PC-3 (cell line): ENCODE results near the gene NUPR1. TPM values are rescaled to one million over a fixed set of nuclear protein-coding genes. Genes with fewer than 3 reads are reported as not detected.
"Not testable (repeated sequence)": the region's sequence is repeated elsewhere in the genome, so short reads cannot be mapped to it uniquely, and the experiment has no call there.

Experiments used
- ATAC-seq: fragments of 200-7000 bp; cut with Tn5 transposase; 2 replicates; pipeline ENCODE4 v1.9.1; 2020; ENCODE audit warnings: mild to moderate bottlenecking, moderate library complexity
- BruUV-seq: library from RNA; stranded (reverse); fragments of 400-500 nt; replicated peaks from 2 replicates; lab custom pipeline; 2021; lab: Mats Ljungman, UMichigan
- CTCF ChIA-PET: fragments of 300-600 bp; sonication (Branson Sonifier 250); formaldehyde crosslinking; loops from one replicate; lab custom pipeline; 2022; ENCODE audit warnings: antibody characterized with exemption; lab: Charles Lee
- POLR2A ChIA-PET: fragments of 300-600 bp; sonication (Branson Sonifier 250); formaldehyde crosslinking; loops from one replicate; lab custom pipeline; 2022; ENCODE audit warnings: antibody characterized with exemption; ENCODE audit not compliant: unreplicated experiment; lab: Charles Lee
- DNase-seq: peaks from one replicate; pipeline ENCODE4 v3.0.0-alpha.2; 2015
- H2AFZ ChIP-seq: fragments of 300-600 bp; sonication (generic); 2 replicates; pipeline ENCODE4 v1.6.0; 2016; ENCODE audit warnings: antibody characterized with exemption, low read length
- H3F3A ChIP-seq: fragments of 300-600 bp; sonication (generic); one replicate; pipeline ENCODE4 v1.6.0; 2017; ENCODE audit warnings: antibody characterized with exemption, low read length, control low read depth, mild to moderate bottlenecking; ENCODE audit not compliant: unreplicated experiment
- H3K27ac ChIP-seq: fragments of 300-600 bp; sonication (generic); 2 replicates; pipeline ENCODE4 v1.5.1; 2016; ENCODE audit warnings: mild to moderate bottlenecking, low read length
- H3K27me3 ChIP-seq: fragments of 300-600 bp; sonication (generic); 2 replicates; pipeline ENCODE4 v1.6.1; 2016; ENCODE audit warnings: low read length, mixed read lengths
- H3K36me3 ChIP-seq: fragments of 300-600 bp; sonication (generic); 2 replicates; pipeline ENCODE4 v1.6.1; 2016; ENCODE audit warnings: low read depth, mixed run types, low read length, mixed read lengths
- H3K4me1 ChIP-seq: fragments of 300-600 bp; sonication (generic); 2 replicates; pipeline ENCODE4 v1.5.1; 2016; ENCODE audit warnings: low read length; ENCODE audit not compliant: insufficient read depth
- H3K4me2 ChIP-seq: fragments of 300-600 bp; sonication (generic); 2 replicates; pipeline ENCODE4 v1.6.0; 2016; ENCODE audit warnings: low read length
- H3K4me3 ChIP-seq: fragments of 300-600 bp; sonication (generic); 2 replicates; pipeline ENCODE4 v1.5.1; 2016; ENCODE audit warnings: mild to moderate bottlenecking, low read length, mixed read lengths
- H3K79me2 ChIP-seq: fragments of 300-600 bp; sonication (generic); 2 replicates; pipeline ENCODE4 v1.6.1; 2017; ENCODE audit warnings: low read length, mixed read lengths
- H3K9ac ChIP-seq: fragments of 300-600 bp; sonication (generic); 2 replicates; pipeline ENCODE4 v1.6.0; 2016; ENCODE audit warnings: mild to moderate bottlenecking, low read length
- H3K9me2 ChIP-seq: fragments of 300-600 bp; sonication (generic); replicated peaks from 2 replicates; pipeline ENCODE4 v1.6.1; 2016; ENCODE audit warnings: mixed run types, low read length, mixed read lengths
- H3K9me3 ChIP-seq: fragments of 300-600 bp; sonication (generic); 2 replicates; pipeline ENCODE4 v1.6.1; 2016; ENCODE audit warnings: low read length, mixed read lengths
- H4K20me1 ChIP-seq: fragments of 300-600 bp; sonication (generic); 2 replicates; pipeline ENCODE4 v1.6.1; 2016; ENCODE audit warnings: low read length, mixed read lengths
- CTCF ChIP-seq: fragments of 300-600 bp; sonication (generic); conservative IDR thresholded peaks from 2 replicates; pipeline ENCODE4 v1.5.1; 2017; ENCODE audit warnings: antibody characterized with exemption, low read depth, mild to moderate bottlenecking, low read length
- EZH2 ChIP-seq: fragments of 300-600 bp; sonication (generic); IDR thresholded peaks from one replicate; pipeline ENCODE4 v1.6.1; 2017; ENCODE audit warnings: antibody characterized with exemption, mild to moderate bottlenecking, low read length; ENCODE audit not compliant: unreplicated experiment
- EZH2phosphoT487 ChIP-seq: fragments of 300-600 bp; sonication (generic); IDR thresholded peaks from 2 replicates; pipeline ENCODE4 v1.6.1; 2018; ENCODE audit warnings: mild to moderate bottlenecking, antibody characterized with exemption, low read length, borderline replicate concordance
- intact Hi-C: fragments of 100-400 bp; cut with micrococcal nuclease; formaldehyde crosslinking; loops from 2 replicates; pipeline ENCODE4 v1.9.0; 2023
- total RNA-seq: library from RNA; depleted of rRNA; stranded (reverse); fragments of >200 nt; gene quantifications from 2 replicates; pipeline ENCODE4 v1.2.3, GENCODE V29; 2014

Gene NUPR1
- total RNA-seq, 1 experiment from 2014 or later, result 16.5 TPM

GRCh38 chr16:28548306-28548802 lies 9.6 kb upstream of the NUPR1 start:
- no peak overlapping the region for H2AFZ ChIP-seq
- no TSS peak for BruUV-seq
- H3K79me2 ChIP-seq, result no peaks in the 10 kb centered on the region
- H3K27me3 ChIP-seq, result no peaks in the 10 kb centered on the region
- H3K4me1 ChIP-seq, result no peaks in the 10 kb centered on the region
- no peak for DNase-seq
- POLR2A ChIA-PET, result no interaction called here
- intact Hi-C loops, result loop anchor here (2.0 kb wide), 1 partner anchor 56 kb away; the partner anchor contains the start of gene CLN3
- ATAC-seq, result no peak
- H4K20me1 ChIP-seq, result no peaks in the 10 kb centered on the region
- H3K9me3 ChIP-seq, result no peaks in the 10 kb centered on the region
- no peaks in the 10 kb centered on the region for H3F3A ChIP-seq
- no peak overlapping the region for H3K9ac ChIP-seq
- H3K27ac ChIP-seq, result no peak overlapping the region
- no peaks in the 10 kb centered on the region for H3K36me3 ChIP-seq
- H3K4me2 ChIP-seq, result no peak overlapping the region
- H3K4me3 ChIP-seq, result no peak overlapping the region
- CTCF ChIA-PET, result no interaction called here
- TF ChIP-seq EZH2phosphoT487 (no peak), EZH2 (no peak), CTCF (no peak)
- no peaks in the 10 kb centered on the region for H3K9me2 ChIP-seq

GRCh38 chr16:28546626-28547025 lies 7.9 kb upstream of the NUPR1 start:
- Histone ChIP-seq H3K4me2 (no peak overlapping the region), H2AFZ (no peak overlapping the region), H3K9me3 (no peaks in the 10 kb centered on the region), H3K27ac (no peak overlapping the region), H4K20me1 (no peaks in the 10 kb centered on the region), H3K9ac (no peak overlapping the region), H3K36me3 (no peaks in the 10 kb centered on the region), H3K79me2 (no peaks in the 10 kb centered on the region), H3K27me3 (no peaks in the 10 kb centered on the region), H3K4me1 (no peaks in the 10 kb centered on the region), H3K4me3 (no peak overlapping the region), H3K9me2 (no peaks in the 10 kb centered on the region), H3F3A (no peaks in the 10 kb centered on the region)
- no peak for ATAC-seq
- DNase-seq, result no peak
- ChIA-PET CTCF (no interaction called here), POLR2A (no interaction called here)
- BruUV-seq, result no TSS peak
- intact Hi-C loops, result no loop called here
- no peak for TF ChIP-seq EZH2phosphoT487
- no peak for TF ChIP-seq EZH2
- no peak for TF ChIP-seq CTCF

GRCh38 chr16:28545964-28546363 lies 7.2 kb upstream of the NUPR1 start:
- H3K4me2 ChIP-seq, H3K9me2 ChIP-seq, BruUV-seq, intact Hi-C loops, DNase-seq, H3K9ac ChIP-seq, H3K27me3 ChIP-seq, H2AFZ ChIP-seq, H4K20me1 ChIP-seq, H3K27ac ChIP-seq, H3K4me3 ChIP-seq, CTCF ChIA-PET, H3K36me3 ChIP-seq, ATAC-seq, H3K4me1 ChIP-seq, POLR2A ChIA-PET, H3F3A ChIP-seq, H3K9me3 ChIP-seq, H3K79me2 ChIP-seq: not testable (repeated sequence)
